Peyer's patch (tissue), 4 donors: ENCODE data around the gene PLCB2.

Experiments used
- POLR2A ChIP-seq, 2 donors: fragments of 450-650 bp; IDR thresholded peaks; one replicate each; pipeline ENCODE4 v1.5.1; 2017; ENCODE audit warnings: antibody characterized with exemption in 2 of 2, mild to moderate bottlenecking in 2 of 2, moderate library complexity in 2 of 2
- TF ChIP-seq, protein P1 (sequence below), 6 experiments: fragments of 450-650 bp in 4 of 6; fragments of 200-600 bp in 2 of 6; sonication (generic) in 1 of 6; IDR thresholded peaks; one replicate each; pipeline ENCODE4 v1.5.1; 2017 to 2019; ENCODE audit warnings: antibody characterized with exemption in 6 of 6, mild to moderate bottlenecking in 3 of 6, moderate library complexity in 1 of 6

DNA sequence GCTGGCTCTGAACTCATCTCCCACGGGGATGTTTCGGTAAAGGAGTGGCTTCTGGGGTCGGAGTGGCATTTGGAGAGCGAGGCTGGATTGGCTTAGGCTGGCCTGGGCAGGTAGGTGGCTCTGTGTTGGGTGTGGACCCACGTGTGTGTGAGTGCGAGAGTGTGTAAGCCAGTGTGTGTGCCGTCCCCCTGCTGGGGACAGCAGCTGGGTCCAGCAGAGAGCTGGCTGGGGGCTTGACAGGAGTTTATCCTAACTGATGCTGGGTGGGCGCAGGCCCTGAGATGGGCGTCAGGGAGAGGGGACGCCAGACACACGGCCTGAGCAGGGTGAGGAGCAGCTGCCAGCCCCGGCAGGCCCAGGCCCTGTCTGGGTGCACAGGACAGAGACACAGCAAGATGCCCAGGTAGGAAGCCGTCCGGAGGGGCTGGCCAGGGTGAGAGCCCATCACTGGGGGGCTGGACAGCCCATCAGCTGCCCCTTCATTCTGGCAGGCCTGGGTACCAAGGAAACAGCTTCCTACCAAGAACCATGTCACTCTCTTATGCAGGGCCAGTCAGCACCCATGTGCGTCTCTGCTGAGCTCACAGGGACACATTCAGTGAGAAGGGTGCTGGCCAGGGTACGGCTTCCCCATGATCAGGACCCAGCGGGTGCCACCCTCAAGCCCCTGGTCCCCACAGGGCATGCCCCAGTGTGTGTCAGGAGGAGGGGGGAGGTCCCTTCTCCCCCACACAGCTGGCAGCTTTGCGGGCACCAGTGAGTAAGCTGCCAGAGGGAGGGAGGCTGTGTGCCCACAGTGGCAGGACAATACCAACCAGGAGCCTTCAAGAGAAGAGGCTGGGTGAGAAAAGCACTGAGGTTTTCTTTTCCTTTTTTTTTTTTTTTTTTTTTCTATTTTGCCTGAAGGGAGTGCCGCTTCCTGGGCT, 67.8 kb downstream of the PLCB2 start:
- TF ChIP-seq, protein P1, sequence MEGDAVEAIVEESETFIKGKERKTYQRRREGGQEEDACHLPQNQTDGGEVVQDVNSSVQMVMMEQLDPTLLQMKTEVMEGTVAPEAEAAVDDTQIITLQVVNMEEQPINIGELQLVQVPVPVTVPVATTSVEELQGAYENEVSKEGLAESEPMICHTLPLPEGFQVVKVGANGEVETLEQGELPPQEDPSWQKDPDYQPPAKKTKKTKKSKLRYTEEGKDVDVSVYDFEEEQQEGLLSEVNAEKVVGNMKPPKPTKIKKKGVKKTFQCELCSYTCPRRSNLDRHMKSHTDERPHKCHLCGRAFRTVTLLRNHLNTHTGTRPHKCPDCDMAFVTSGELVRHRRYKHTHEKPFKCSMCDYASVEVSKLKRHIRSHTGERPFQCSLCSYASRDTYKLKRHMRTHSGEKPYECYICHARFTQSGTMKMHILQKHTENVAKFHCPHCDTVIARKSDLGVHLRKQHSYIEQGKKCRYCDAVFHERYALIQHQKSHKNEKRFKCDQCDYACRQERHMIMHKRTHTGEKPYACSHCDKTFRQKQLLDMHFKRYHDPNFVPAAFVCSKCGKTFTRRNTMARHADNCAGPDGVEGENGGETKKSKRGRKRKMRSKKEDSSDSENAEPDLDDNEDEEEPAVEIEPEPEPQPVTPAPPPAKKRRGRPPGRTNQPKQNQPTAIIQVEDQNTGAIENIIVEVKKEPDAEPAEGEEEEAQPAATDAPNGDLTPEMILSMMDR (IDR thresholded peaks at IDR 0.05), result no peak
- no peak for TF ChIP-seq POLR2A (IDR thresholded peaks at IDR 0.05)
